Endothelial cell of umbilical vein (primary cell): ENCODE data around the gene ATP6V1F.

Source experiments
- MAX ChIP-seq: IDR thresholded peaks from 2 replicates; pipeline ENCODE4 v1.6.1; 2011; ENCODE audit not compliant: insufficient read depth, insufficient read length
- POLR2A ChIP-seq: IDR thresholded peaks from 2 replicates; pipeline ENCODE4 v1.6.1; 2012; ENCODE audit warnings: low read depth, mild to moderate bottlenecking, control low read depth, low read length

- TF ChIP-seq MAX (no peak), POLR2A (no peak)
Observed at GRCh38 chr7:128902761-128903585, 40.3 kb downstream of the ATP6V1F start.
